ENCODE measurements around the gene THBS3.
"Not testable (repeated sequence)": the region's sequence is repeated elsewhere in the genome, so short reads cannot be mapped to it uniquely, and the experiment has no call there.

The THBS3 gene

DNA sequence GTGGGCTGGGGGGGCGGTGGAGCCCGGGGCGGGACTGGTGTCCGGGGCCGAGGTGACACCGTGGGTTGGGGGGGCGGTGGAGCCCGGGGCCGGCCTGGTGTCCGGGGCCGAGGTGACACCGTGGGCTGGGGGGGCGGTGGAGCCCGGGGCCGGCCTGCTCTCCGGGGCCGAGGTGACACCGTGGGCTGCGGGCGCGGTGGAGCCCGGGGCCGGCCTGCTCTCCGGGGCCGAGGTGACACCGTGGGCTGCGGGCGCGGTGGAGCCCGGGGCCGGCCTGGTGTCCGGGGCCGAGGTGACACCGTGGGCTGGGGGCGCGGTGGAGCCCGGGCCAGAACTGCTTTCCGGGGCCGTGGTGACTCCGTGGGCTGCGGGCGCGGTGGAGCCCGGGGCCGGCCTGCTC, 17.8 kb downstream of the THBS3 start:
- not testable (repeated sequence) for DNase-seq (ENCODE audit: low read depth in 2 of 2)

GRCh38 chr1:155188268-155188667, 19.4 kb downstream of the THBS3 start:
- no peak for DNase-seq (ENCODE audit: low read depth in 2 of 2)

DNA sequence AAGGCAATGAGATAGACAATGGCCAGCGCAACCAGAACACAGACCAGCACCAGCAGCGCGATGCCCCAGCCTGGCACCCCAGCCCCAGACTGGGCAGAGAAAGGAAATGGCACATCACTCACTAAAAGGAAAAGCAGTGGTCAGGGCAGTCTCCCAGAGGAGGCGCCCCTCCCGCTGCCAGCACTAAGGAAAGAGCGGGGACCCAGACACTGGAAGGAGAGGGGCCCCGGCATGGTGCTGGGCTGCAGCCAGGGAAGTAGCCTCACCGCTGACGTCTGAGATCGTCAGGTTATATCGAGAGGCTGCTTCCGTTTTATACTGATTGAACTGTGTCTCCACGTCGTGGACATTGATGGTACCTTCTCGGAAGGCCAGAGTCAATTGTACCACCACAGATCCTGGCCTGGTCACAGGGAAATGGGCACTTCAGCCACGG, 20.2 kb downstream of the THBS3 start:
- no peak for DNase-seq (ENCODE audit: low read depth in 2 of 2)

- no peak for DNase-seq (ENCODE audit: low read depth in 2 of 2)
Measured at GRCh38 chr1:155186794-155187455, 20.8 kb downstream of the THBS3 start.

- no peak for DNase-seq (ENCODE audit: low read depth in 2 of 2)
Measured at GRCh38 chr1:155186067-155186793, 21.5 kb downstream of the THBS3 start.

- DNase-seq (ENCODE audit: low read depth in 2 of 2): no peak
Measured at GRCh38 chr1:155185783-155186066, 22.0 kb downstream of the THBS3 start.

GRCh38 chr1:155184835-155185782, 22.6 kb downstream of the THBS3 start:
- no peak for DNase-seq (ENCODE audit: low read depth in 2 of 2)

GRCh38 chr1:155184351-155184811, 23.3 kb downstream of the THBS3 start:
- DNase-seq (ENCODE audit: low read depth in 2 of 2): no peak

GRCh38 chr1:155183775-155184221, 23.9 kb downstream of the THBS3 start:
- DNase-seq (ENCODE audit: low read depth in 2 of 2): no peak

DNA sequence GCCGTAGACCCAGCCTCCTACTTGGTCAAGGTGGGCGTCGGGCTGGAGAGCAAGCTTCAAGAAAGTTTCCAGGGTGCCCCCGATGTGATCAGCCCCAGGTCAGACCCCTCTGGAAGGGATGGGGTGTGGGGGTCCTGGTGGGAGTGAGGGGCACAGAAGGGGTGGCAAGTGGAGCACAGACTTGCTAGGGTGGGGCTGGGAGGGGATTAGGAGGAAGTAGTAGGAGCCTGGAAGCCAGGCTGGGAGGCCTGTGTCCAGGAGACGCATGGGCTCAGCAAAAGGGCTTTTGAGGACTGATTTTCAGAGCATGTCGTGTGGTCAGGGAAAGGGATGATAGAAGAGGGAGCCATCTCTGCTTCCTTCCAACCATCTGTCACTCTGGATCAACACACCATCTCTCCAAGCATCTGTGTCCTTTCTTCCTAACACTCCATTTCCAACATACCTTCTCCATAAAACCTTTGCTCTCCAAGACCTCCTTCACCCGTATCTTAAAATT, 25.6 kb downstream of the THBS3 start:
- DNase-seq (ENCODE audit: low read depth in 2 of 2): no peak

GRCh38 chr1:155181371-155182051, 26.2 kb downstream of the THBS3 start:
- DNase-seq (ENCODE audit: low read depth in 2 of 2): no peak

DNA sequence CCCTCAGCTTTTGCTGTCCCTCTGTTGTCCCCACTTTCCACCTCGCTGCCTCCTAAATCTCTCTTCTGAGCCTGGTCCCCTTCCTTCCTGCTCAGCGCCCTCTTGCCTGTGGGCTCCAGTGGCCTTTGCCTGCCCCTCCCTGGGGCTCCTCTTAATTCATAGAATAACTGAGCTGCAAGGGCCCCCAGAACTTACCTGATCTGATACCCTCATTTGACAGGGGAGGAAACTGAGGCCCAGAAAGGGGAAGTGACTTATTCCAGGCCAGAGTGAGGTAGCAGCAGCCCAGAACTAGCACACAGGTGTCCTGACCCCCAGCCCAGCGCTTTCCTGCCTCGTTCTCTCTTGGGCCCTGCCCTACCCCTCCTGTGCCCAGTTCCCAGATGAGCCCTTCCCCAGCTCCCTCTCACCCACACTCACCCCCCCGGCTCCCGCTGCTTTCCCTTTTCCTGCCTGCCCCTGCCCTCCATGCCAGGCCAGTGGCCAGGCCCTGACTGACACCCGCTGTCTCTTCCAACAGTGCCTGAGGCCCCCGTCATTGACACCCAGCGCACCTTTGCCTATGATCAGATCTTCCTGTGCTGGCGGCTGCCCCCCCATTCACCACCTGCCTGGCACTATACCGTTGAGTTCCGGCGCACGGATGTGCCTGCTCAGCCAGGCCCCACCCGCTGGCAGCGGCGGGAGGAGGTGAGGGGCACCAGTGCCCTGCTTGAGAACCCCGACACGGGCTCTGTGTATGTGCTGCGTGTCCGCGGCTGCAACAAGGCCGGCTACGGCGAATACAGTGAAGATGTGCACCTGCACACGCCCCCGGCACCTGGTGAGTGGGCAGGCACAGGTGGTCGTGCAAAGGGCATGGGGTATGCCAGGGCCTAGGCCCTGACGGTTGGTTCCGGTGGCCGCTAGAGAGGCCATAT, 28.3 kb downstream of the THBS3 start:
- no peak for DNase-seq (ENCODE audit: low read depth in 2 of 2)

GRCh38 chr1:155178441-155179111, 29.1 kb downstream of the THBS3 start:
- no peak for DNase-seq (ENCODE audit: low read depth in 2 of 2)

DNA sequence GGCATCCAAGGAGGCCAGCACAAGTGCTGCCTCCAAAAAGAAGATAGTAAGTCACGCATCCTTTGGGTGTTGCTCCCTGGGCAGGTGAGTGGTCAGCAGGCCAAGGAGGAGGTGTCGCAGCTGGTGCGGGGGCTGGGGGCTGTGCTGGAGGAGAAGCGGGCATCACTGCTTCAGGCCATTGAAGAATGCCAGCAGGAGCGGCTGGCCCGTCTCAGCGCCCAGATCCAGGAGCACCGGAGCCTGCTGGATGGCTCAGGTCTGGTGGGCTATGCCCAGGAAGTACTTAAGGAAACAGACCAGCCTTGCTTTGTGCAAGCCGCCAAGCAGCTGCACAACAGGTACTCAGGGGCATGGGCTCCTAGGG, 29.8 kb downstream of the THBS3 start:
- no peak for DNase-seq (ENCODE audit: low read depth in 2 of 2)

DNA sequence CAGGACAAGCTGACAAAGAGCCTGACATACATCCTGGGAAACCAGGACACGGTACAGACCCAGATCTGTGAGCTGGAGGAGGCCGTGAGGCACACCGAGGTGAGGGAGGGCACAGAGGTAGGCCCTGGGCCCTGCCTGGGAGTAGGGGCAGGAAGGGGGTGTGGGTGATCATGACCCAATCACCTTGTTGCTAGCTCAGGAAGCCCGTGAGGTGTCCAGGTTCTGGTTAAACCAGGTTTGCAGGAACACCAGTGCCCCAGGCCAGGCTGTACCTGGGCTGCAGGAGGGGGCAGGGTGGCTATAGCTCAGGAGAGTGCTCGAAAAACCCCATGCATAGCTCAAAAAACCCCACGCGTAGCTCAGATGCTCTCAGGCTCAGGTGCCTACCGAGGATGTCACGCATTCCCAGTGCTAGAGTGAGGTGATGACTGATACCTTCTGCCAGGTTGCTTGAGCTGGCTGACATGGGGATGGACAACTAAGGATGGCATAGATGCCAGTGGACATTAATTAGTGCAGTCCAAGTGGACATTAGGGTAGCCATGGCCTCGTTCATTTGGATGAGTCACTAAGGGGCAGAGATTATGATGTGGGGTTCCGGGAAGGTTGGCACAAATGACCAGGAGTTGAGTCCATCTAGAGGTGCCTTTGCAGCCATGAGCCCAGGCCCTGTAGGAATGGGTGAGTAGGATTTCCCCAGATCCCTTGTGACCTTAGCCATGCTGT, 30.3 kb downstream of the THBS3 start:
- no peak for DNase-seq (ENCODE audit: low read depth in 2 of 2)

GRCh38 chr1:155176544-155177071, 31.1 kb downstream of the THBS3 start:
- peak; percentile 82 to 90 for DNase-seq (ENCODE audit: low read depth in 2 of 2)

- DNase-seq (ENCODE audit: low read depth in 2 of 2): peak in 1 of 2 donors; percentile 10
Measured at GRCh38 chr1:155175927-155176371, 31.7 kb downstream of the THBS3 start.

- no peak for DNase-seq (ENCODE audit: low read depth in 2 of 2)
Measured at GRCh38 chr1:155175281-155175926, 32.3 kb downstream of the THBS3 start.

Measured in stimulated activated CD4-positive, alpha-beta T cell treated with anti-CD3 and anti-CD28 coated beads, Interleukin-4, amount 100 ng/mL, for 48 hours (primary cell).